B cell (primary cell): ENCODE measurements around the gene TWF2. TPM values are rescaled to one million over a fixed set of nuclear protein-coding genes. Genes with fewer than 3 reads are reported as not detected.
A peak's percentile ranks its signal among the peaks of the same experiment; 100 is the strongest.

ENCODE experiments used
- ATAC-seq: fragments of 200-7000 bp; cut with Tn5 transposase; one replicate; pipeline ENCODE4 v1.10.0; 2021; ENCODE audit warnings: low read depth, mild to moderate bottlenecking, moderate number of reproducible peaks, moderate library complexity
- CTCF ChIA-PET: fragments of 350-600 bp; sonication (Branson Sonifier 250); formaldehyde crosslinking; loops from one replicate; lab custom pipeline; 2021; ENCODE audit warnings: antibody characterized with exemption, inconsistent platforms; lab: Charles Lee
- POLR2A ChIA-PET: fragments of 350-600 bp; sonication (Branson Sonifier 250); formaldehyde crosslinking; loops from one replicate; lab custom pipeline; 2021; ENCODE audit warnings: antibody characterized with exemption; lab: Charles Lee
- DNase-seq: peaks from one replicate; pipeline ENCODE4 v3.0.0; 2013
- H2AFZ ChIP-seq: 2 replicates; pipeline ENCODE4 v1.6.1; 2012; ENCODE audit warnings: mild to moderate bottlenecking, low read depth, low read length; ENCODE audit not compliant: insufficient read depth, poor library complexity, severe bottlenecking
- H3K27ac ChIP-seq, 2 donors: 1 replicate in 1 of 2; 2 replicates in 1 of 2; pipeline ENCODE4 v1.5.1; 2012 to 2013; ENCODE audit warnings: low read length in 2 of 2, mild to moderate bottlenecking in 2 of 2, moderate library complexity in 1 of 2
- H3K27me3 ChIP-seq, 4 experiments: fragments of 200-600 bp in 1 of 4; sonication (generic) in 1 of 4; replicated peaks in 1 of 4; 1 replicate in 2 of 4; 2 replicates in 2 of 4; pipeline versions ENCODE4 v1.6.1 to v1.7.0; 2013 to 2016; ENCODE audit warnings: low read length in 3 of 4, mild to moderate bottlenecking in 2 of 4, mixed read lengths in 1 of 4, moderate library complexity in 1 of 4; ENCODE audit not compliant: insufficient read depth in 4 of 4, control insufficient read depth in 3 of 4; ENCODE audit errors: control extremely low read depth in 1 of 4
- H3K36me3 ChIP-seq, 2 experiments: replicated peaks in 1 of 2; 1 replicate in 1 of 2; 2 replicates in 1 of 2; pipeline versions ENCODE4 v1.6.1 to v1.7.1; 2013; ENCODE audit warnings: low read length in 1 of 2; ENCODE audit not compliant: insufficient read depth in 2 of 2, control insufficient read depth in 1 of 2; ENCODE audit errors: control extremely low read depth in 1 of 2, extremely low read depth in 1 of 2
- H3K4me1 ChIP-seq, 2 donors: fragments of 200-600 bp in 1 of 2; sonication (generic) in 1 of 2; 1 replicate in 1 of 2; 2 replicates in 1 of 2; pipeline versions ENCODE4 v1.5.1 to v1.6.1; 2013 to 2017; ENCODE audit warnings: low read length in 2 of 2; ENCODE audit not compliant: control insufficient read depth in 2 of 2, insufficient read depth in 2 of 2
- H3K4me2 ChIP-seq: replicated peaks from 2 replicates; pipeline ENCODE3; 2012; ENCODE audit warnings: mild to moderate bottlenecking, low read depth, low read length; ENCODE audit not compliant: poor library complexity, severe bottlenecking
- H3K4me3 ChIP-seq, 5 experiments: fragments of 200-600 bp in 1 of 5; sonication (generic) in 1 of 5; 1 replicate in 3 of 5; 2 replicates in 2 of 5; pipeline versions ENCODE4 v1.5.1 to v1.7.0; 2011 to 2016; ENCODE audit warnings: low read length in 4 of 5, mild to moderate bottlenecking in 4 of 5, low read depth in 2 of 5, control low read depth in 1 of 5, moderate library complexity in 1 of 5; ENCODE audit not compliant: insufficient read depth in 1 of 5; ENCODE audit errors: control extremely low read depth in 1 of 5, extremely low read depth in 1 of 5
- H3K79me2 ChIP-seq: fragments of 200-600 bp; sonication (generic); one replicate; pipeline ENCODE4 v1.6.0; 2016; ENCODE audit warnings: low read length; ENCODE audit not compliant: control insufficient read depth, insufficient read depth
- H3K9ac ChIP-seq: fragments of 200-600 bp; sonication (generic); 2 replicates; pipeline ENCODE4 v1.6.1; 2017; ENCODE audit warnings: mild to moderate bottlenecking, low read length, moderate library complexity
- H3K9me3 ChIP-seq, 3 donors: one replicate each; pipeline versions ENCODE4 v1.6.1 to v1.7.1; 2013; ENCODE audit warnings: low read length in 2 of 3; ENCODE audit not compliant: control insufficient read depth in 2 of 3, insufficient read depth in 1 of 3; ENCODE audit errors: control extremely low read depth in 1 of 3
- H4K20me1 ChIP-seq: 2 replicates; pipeline ENCODE4 v1.6.0; 2012; ENCODE audit warnings: mild to moderate bottlenecking, low read length; ENCODE audit not compliant: insufficient read depth, control insufficient read depth, poor library complexity, severe bottlenecking
- H3K27ac Mint-ChIP-seq: one replicate; pipeline ENCODE4 v1.8.0; 2021; ENCODE audit warnings: mixed read lengths
- H3K27me3 Mint-ChIP-seq: one replicate; pipeline ENCODE4 v1.8.0; 2021; ENCODE audit warnings: mixed read lengths
- H3K4me1 Mint-ChIP-seq: one replicate; pipeline ENCODE4 v1.8.0; 2021; ENCODE audit warnings: mixed read lengths
- H3K4me3 Mint-ChIP-seq: one replicate; pipeline ENCODE4 v1.8.0; 2021; ENCODE audit warnings: mixed read lengths
- H3K9me3 Mint-ChIP-seq: one replicate; pipeline ENCODE4 v1.8.0; 2022; ENCODE audit warnings: mixed read lengths; ENCODE audit not compliant: insufficient read depth
- CTCF ChIP-seq: fragments of 200-600 bp; IDR thresholded peaks from one replicate; pipeline ENCODE4 v1.8.0; 2022; ENCODE audit warnings: antibody characterized with exemption, mild to moderate bottlenecking
- EZH2 ChIP-seq: IDR thresholded peaks from 2 replicates; pipeline ENCODE4 v1.6.1; 2012; ENCODE audit warnings: borderline replicate concordance, low read depth, mild to moderate bottlenecking, moderate library complexity, low read length; ENCODE audit not compliant: insufficient read depth, poor library complexity, severe bottlenecking
- WGBS: methylation state at CpG from one replicate; pipeline ENCODE4 v1.1.5; 2013; ENCODE audit warnings: missing lambda C conversion rate; ENCODE audit not compliant: insufficient coverage; 5-methylcytosine and 5-hydroxymethylcytosine counted together
- intact Hi-C: fragments of 100-400 bp; cut with micrococcal nuclease; formaldehyde crosslinking; loops from one replicate; pipeline ENCODE4 v1.10.0; 2022
- polyA plus RNA-seq: library from polyadenylated mRNA; depleted of rRNA; stranded (reverse); fragments of >200 nt; gene quantifications from 2 replicates; pipeline ENCODE4 v1.2.3, GENCODE V29; 2012
- total RNA-seq, 2 donors: library from RNA; stranded (reverse); fragments of 120-200 nt in 1 of 2; gene quantifications; 1 replicate in 1 of 2; 2 replicates in 1 of 2; pipeline versions ENCODE4 v1.2.3 to v1.2.4, GENCODE V29; 2013 to 2022

The TWF2 gene
- total and polyA plus RNA-seq, 2 donors (not counting 1 experiment from before 2014, with no cell fraction given) = 60.3 to 88.2 TPM

GRCh38 chr3:52288674-52289073, 49.7 kb upstream of the TWF2 start:
- peak overlapping the region; percentile 96 for H2AFZ ChIP-seq

More at GRCh38 chr3:52288674-52289073, 49.7 kb upstream of the TWF2 start:
- intact Hi-C loops = loop anchor here (1.0 kb wide), 2 partner anchors 25 to 29 kb away; no protein-coding TSS in a partner anchor
- H3K9ac ChIP-seq = peak overlapping the region; percentile 100
- H3K4me3 ChIP-seq = peak overlapping the region; percentile 82 to 97 (median 88)
- 98% methylated on average over 4 of the region's 6 CpGs for WGBS
- DNase-seq = no peak
- H3K27ac Mint-ChIP-seq = peak overlapping the region; percentile 100
- peaks cover 0 to 30% of the 10 kb centered on the region in 2 experiments for H3K36me3 ChIP-seq
- peaks cover 29% of the 10 kb centered on the region for H3K4me1 Mint-ChIP-seq
- H3K79me2 ChIP-seq = peaks cover 67% of the 10 kb centered on the region
- no peaks in the 10 kb centered on the region for H3K9me3 Mint-ChIP-seq
- peak overlapping the region; percentile 100 for H3K4me3 Mint-ChIP-seq
- POLR2A ChIA-PET = interaction anchor here (0.6 to 4.0 kb wide), 5 partner anchors 9 to 63 kb away, joined by 3 to 52 read pairs (median 4); partner anchors contain the start of genes TLR9 and WDR82
- H3K4me2 ChIP-seq = peak overlapping the region; percentile 77
- no peak for ATAC-seq
- H3K4me1 ChIP-seq = peaks cover 12 to 15% of the 10 kb centered on the region in 2 donors
- H3K27me3 Mint-ChIP-seq = no peaks in the 10 kb centered on the region
- H3K9me3 ChIP-seq = no peaks in the 10 kb centered on the region
- peak overlapping the region; percentile 99 for H3K27ac ChIP-seq
- TF ChIP-seq EZH2 (no peak), CTCF (no peak)
- CTCF ChIA-PET = interaction anchor here (1.2 to 17.5 kb wide), 9 partner anchors 10 to 67 kb away, joined by 4 to 352 read pairs (median 14); partner anchors contain the start of genes PPM1M, TLR9 and WDR82
- H3K27me3 ChIP-seq = no peaks in the 10 kb centered on the region
- H4K20me1 ChIP-seq = peaks cover 8% of the 10 kb centered on the region
